ENCODE data around the gene MYPN. TPM values are rescaled to one million over a fixed set of nuclear protein-coding genes. Genes with fewer than 3 reads are reported as not detected.

Gene MYPN
- total RNA-seq, 2 experiments from 2014 or later = not detected

- H3K4me3 ChIP-seq (ENCODE audit: low read length) = no peak overlapping the region
- H3K27ac ChIP-seq (ENCODE audit: low read depth in 1 of 2, low read length in 2 of 2) = no peak overlapping the region
- POLR2A ChIA-PET = no interaction called here
- intact Hi-C loops (cut with DNase I, micrococcal nuclease) = no loop called here
- ATAC-seq (ENCODE audit: poor library complexity) (no peak), DNase-seq (no peak)
- H3K36me3 Mint-ChIP-seq (ENCODE audit: low read depth) = no peaks in the 10 kb centered on the region
- H3K4me1 ChIP-seq (ENCODE audit: insufficient read depth, low read length) = no peaks in the 10 kb centered on the region
- no peak overlapping the region for H3K27ac Mint-ChIP-seq
- no peaks in the 10 kb centered on the region for H3K36me3 ChIP-seq (ENCODE audit: insufficient read depth, low read length)
- no peak for TF ChIP-seq CTCF (IDR thresholded peaks at IDR 0.05)
- CTCF ChIA-PET = no interaction called here
- H3K4me3 Mint-ChIP-seq = no peak overlapping the region
- H3K27me3 ChIP-seq (ENCODE audit: control insufficient read depth in 1 of 2, insufficient read depth in 2 of 2, low read length in 2 of 2) = no peaks in the 10 kb centered on the region
- no peaks in the 10 kb centered on the region for H3K27me3 Mint-ChIP-seq
- no peaks in the 10 kb centered on the region for H3K9me3 Mint-ChIP-seq
- no peaks in the 10 kb centered on the region for H3K4me1 Mint-ChIP-seq (ENCODE audit: low read depth)
- H3K9me3 ChIP-seq (ENCODE audit: control insufficient read depth in 1 of 2, insufficient read depth in 1 of 2, low read length in 2 of 2) = no peaks in the 10 kb centered on the region
Measured at GRCh38 chr10:68166871-68167585, 57.7 kb downstream of the MYPN start.

DNA sequence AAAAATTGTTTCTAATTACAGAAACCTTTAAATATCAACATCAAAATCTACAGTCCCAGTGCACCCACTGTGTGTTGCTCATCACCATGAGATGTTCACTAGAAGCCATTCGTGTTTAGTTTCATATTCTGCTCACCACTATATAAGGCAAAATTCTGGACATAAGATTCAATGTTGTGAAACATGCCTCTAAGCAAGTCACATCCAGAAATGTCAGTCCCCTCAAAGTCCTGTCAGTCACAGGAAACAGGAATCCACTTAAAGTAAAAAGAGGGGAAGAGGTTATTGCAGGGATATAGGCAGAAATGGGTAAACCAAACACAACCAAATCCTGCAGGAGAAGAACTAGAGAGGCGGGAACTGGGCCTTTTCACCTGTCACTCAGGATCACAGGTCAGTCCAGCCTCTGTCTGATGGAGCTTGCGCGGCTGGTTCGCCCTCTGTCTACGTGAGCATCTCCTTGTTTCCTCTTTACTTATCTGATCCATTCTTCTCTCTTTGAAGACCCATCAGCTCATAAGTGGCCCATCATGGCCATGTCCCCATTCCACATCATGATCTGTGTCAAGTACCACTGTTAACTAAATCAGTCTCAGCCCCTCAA is 58.4 kb downstream of the MYPN start:
- no peak for TF ChIP-seq CTCF (IDR thresholded peaks at IDR 0.05)
- Mint-ChIP-seq H3K36me3 (ENCODE audit: low read depth) (no peaks in the 10 kb centered on the region), H3K4me1 (ENCODE audit: low read depth) (no peaks in the 10 kb centered on the region), H3K27me3 (no peaks in the 10 kb centered on the region), H3K9me3 (no peaks in the 10 kb centered on the region), H3K27ac (no peak overlapping the region), H3K4me3 (no peak overlapping the region)
- no peak overlapping the region for H3K4me3 ChIP-seq (ENCODE audit: low read length)
- no peak for DNase-seq
- H3K27ac ChIP-seq (ENCODE audit: low read depth in 1 of 2, low read length in 2 of 2) = no peak overlapping the region
- no peaks in the 10 kb centered on the region for H3K36me3 ChIP-seq (ENCODE audit: insufficient read depth, low read length)
- ATAC-seq (ENCODE audit: poor library complexity) = no peak
- no peaks in the 10 kb centered on the region for H3K27me3 ChIP-seq (ENCODE audit: control insufficient read depth in 1 of 2, insufficient read depth in 2 of 2, low read length in 2 of 2)
- ChIA-PET POLR2A (no interaction called here), CTCF (no interaction called here)
- intact Hi-C loops (cut with DNase I, micrococcal nuclease) = no loop called here
- no peaks in the 10 kb centered on the region for H3K4me1 ChIP-seq (ENCODE audit: insufficient read depth, low read length)
- no peaks in the 10 kb centered on the region for H3K9me3 ChIP-seq (ENCODE audit: control insufficient read depth in 1 of 2, insufficient read depth in 1 of 2, low read length in 2 of 2)

- H3K27ac ChIP-seq (ENCODE audit: low read depth in 1 of 2, low read length in 2 of 2) = no peak overlapping the region
Measured at GRCh38 chr10:68171539-68172080, 62.3 kb downstream of the MYPN start.

More at GRCh38 chr10:68171539-68172080, 62.3 kb downstream of the MYPN start:
- no peak for DNase-seq
- ATAC-seq (ENCODE audit: poor library complexity) = no peak
- Mint-ChIP-seq H3K4me1 (ENCODE audit: low read depth) (no peaks in the 10 kb centered on the region), H3K27me3 (no peaks in the 10 kb centered on the region), H3K27ac (no peak overlapping the region), H3K9me3 (no peaks in the 10 kb centered on the region), H3K36me3 (ENCODE audit: low read depth) (no peaks in the 10 kb centered on the region), H3K4me3 (no peak overlapping the region)
- TF ChIP-seq CTCF (IDR thresholded peaks at IDR 0.05) = no peak
- no peak overlapping the region for H3K4me3 ChIP-seq (ENCODE audit: low read length)
- intact Hi-C loops (cut with DNase I, micrococcal nuclease) = no loop called here
- no peaks in the 10 kb centered on the region for H3K4me1 ChIP-seq (ENCODE audit: insufficient read depth, low read length)
- no peaks in the 10 kb centered on the region for H3K27me3 ChIP-seq (ENCODE audit: control insufficient read depth in 1 of 2, insufficient read depth in 2 of 2, low read length in 2 of 2)
- ChIA-PET POLR2A (no interaction called here), CTCF (no interaction called here)
- H3K9me3 ChIP-seq (ENCODE audit: control insufficient read depth in 1 of 2, insufficient read depth in 1 of 2, low read length in 2 of 2) = no peaks in the 10 kb centered on the region
- no peaks in the 10 kb centered on the region for H3K36me3 ChIP-seq (ENCODE audit: insufficient read depth, low read length)

Measured in CD4-positive, alpha-beta T cell (primary cell).